ENCODE measurements around the gene CPE. TPM values are rescaled to one million over a fixed set of nuclear protein-coding genes. Genes with fewer than 3 reads are reported as not detected.

CPE gene
- 36.4 and 65.2 TPM in 2 replicates for total RNA-seq

GRCh38 chr4:165378745-165379677 lies at the start of gene CPE:
Gene CPE (plus strand): TSS chr4:165379008. CDS start chr4:165379222, 214 bp downstream.

Other genes starting within 250 kb of the CPE start
- gene KLHL2, start 171.4 kb upstream of the CPE start, total RNA-seq = 18.8 and 30.9 TPM in 2 replicates
- gene MSMO1, start 51.3 kb upstream of the CPE start, total RNA-seq = 604 and 692 TPM in 2 replicates